Measurements from ENCODE around the gene PBLD.

DNA sequence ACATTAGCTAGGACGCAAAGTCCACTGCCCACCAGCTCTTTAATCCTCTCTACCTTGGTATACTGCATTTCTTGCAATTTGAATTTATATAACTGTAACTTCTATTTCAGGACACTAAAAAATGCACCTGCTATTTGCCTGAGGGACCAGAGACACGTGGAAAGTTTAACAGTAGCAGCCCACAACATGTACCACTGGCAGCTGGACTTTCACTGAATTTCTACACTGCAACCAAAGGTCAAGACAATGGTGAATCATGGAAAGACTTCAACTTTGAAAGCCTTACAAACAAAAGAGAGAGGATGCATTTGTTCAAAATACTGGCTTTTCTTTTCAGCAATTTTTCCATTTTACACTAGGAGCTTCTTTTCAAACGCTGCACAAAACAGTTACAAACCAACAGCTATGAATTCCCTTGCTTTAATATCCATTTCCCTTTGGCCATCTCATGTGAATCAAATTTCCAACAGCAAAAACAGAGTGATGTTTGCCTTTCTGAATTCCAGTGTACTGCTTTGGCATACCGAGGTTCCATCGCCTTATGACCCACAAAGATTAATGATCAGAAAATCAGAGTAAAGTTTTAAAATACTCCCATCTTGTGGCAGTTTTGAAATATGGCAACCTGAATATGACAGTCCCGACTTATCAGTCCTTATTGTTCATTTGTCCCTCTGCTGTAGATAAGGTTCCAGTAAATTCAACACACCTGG lies 30.8 kb downstream of the PBLD start:
- TF ChIP-seq, protein P1, sequence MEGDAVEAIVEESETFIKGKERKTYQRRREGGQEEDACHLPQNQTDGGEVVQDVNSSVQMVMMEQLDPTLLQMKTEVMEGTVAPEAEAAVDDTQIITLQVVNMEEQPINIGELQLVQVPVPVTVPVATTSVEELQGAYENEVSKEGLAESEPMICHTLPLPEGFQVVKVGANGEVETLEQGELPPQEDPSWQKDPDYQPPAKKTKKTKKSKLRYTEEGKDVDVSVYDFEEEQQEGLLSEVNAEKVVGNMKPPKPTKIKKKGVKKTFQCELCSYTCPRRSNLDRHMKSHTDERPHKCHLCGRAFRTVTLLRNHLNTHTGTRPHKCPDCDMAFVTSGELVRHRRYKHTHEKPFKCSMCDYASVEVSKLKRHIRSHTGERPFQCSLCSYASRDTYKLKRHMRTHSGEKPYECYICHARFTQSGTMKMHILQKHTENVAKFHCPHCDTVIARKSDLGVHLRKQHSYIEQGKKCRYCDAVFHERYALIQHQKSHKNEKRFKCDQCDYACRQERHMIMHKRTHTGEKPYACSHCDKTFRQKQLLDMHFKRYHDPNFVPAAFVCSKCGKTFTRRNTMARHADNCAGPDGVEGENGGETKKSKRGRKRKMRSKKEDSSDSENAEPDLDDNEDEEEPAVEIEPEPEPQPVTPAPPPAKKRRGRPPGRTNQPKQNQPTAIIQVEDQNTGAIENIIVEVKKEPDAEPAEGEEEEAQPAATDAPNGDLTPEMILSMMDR (IDR thresholded peaks at IDR 0.05; ENCODE audit: low read length) = peak; percentile 69
- TF ChIP-seq EZH2 (optimal IDR thresholded peaks at IDR 0.05; ENCODE audit: low read depth, low read length) = no peak
